ENCODE data around the gene SCN3B.

DNA sequence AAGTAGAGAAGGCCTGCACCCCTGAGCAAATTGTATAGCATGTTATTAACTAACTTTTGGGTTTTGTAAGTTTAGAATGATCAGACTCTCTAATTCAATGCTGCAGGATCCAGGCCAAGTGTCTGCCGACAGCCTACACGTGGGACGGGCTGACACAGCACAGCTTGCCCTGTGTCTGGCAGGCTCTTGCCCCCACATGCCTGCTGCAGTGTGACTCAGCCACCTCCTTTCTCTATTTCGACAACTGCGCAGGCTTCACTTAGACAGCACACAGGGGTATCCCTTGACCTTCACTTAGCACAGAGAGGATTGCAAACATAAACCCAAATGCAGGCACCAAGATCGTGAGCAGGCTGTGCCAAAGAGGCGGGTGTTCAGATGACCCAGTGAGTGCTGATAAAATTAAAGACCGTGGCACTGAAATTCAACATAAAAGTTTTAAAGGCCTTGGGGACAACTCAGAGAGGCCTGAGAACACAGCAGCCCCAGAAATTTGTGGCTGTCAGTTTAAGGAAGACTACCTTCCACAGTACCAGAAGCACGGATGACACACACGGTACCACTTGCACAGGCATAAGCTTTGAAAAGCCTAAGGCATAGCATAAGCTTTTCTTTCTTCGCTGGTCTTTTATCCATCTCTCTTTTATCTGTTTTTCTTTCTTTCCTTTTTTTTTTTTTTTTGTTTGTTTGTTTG lies 37.8 kb downstream of the SCN3B start:
- TF ChIP-seq, protein P1, sequence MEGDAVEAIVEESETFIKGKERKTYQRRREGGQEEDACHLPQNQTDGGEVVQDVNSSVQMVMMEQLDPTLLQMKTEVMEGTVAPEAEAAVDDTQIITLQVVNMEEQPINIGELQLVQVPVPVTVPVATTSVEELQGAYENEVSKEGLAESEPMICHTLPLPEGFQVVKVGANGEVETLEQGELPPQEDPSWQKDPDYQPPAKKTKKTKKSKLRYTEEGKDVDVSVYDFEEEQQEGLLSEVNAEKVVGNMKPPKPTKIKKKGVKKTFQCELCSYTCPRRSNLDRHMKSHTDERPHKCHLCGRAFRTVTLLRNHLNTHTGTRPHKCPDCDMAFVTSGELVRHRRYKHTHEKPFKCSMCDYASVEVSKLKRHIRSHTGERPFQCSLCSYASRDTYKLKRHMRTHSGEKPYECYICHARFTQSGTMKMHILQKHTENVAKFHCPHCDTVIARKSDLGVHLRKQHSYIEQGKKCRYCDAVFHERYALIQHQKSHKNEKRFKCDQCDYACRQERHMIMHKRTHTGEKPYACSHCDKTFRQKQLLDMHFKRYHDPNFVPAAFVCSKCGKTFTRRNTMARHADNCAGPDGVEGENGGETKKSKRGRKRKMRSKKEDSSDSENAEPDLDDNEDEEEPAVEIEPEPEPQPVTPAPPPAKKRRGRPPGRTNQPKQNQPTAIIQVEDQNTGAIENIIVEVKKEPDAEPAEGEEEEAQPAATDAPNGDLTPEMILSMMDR (conservative IDR thresholded peaks at IDR 0.05; ENCODE audit: low read depth, low read length): no peak
- no peak for TF ChIP-seq POLR2A (IDR thresholded peaks at IDR 0.05; ENCODE audit: low read depth, low read length)
- no peak for TF ChIP-seq RCOR1 (IDR thresholded peaks at IDR 0.05; ENCODE audit: insufficient replicate concordance, low read length)
- peak; percentile 86 for TF ChIP-seq BHLHE40 (IDR thresholded peaks at IDR 0.05; ENCODE audit: low read depth, low read length)
